ENCODE data around the gene FLNC. TPM values are rescaled to one million over a fixed set of nuclear protein-coding genes. Genes with fewer than 3 reads are reported as not detected.

Gene FLNC
- total and polyA plus RNA-seq, 9 of the 15 experiments (the other 6 are each of a cell fraction or from before 2014, with no cell fraction given), result 0.90 to 155 (median 28.8) TPM

DNA sequence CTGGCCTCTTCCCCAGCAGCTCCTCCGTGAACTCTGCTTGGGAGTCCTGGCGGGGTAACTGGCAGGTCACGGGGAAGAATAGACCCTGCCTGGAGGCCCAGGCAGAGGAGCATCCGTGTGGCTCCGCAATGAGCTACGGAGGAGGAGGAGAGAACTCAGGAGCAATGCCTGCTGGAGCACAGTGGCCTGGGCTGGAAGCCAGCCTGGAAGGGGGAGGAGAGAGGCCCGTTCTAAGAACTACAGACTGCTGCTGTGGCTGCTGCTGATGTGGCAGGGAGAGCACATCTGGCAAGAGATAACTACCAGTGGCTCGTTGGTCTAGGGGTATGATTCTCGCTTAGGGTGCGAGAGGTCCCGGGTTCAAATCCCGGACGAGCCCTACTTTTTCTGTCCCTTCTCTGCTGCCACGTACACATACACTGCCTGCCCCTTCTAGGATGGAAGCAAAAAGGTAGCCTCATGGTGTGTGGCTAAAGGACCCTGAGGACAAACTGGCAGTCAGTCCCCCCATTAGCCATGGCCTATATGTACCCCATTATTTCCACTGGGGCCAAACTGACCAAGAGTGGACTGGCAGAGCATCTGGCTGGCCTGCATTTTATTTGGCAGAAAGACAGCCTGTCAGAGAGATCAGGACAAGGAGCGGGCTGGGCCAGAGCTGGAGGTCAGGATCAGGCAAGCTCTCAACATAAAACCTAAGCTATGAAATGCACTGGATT is 46.9 kb upstream of the FLNC start (continued):
- TF ChIP-seq, protein P1, sequence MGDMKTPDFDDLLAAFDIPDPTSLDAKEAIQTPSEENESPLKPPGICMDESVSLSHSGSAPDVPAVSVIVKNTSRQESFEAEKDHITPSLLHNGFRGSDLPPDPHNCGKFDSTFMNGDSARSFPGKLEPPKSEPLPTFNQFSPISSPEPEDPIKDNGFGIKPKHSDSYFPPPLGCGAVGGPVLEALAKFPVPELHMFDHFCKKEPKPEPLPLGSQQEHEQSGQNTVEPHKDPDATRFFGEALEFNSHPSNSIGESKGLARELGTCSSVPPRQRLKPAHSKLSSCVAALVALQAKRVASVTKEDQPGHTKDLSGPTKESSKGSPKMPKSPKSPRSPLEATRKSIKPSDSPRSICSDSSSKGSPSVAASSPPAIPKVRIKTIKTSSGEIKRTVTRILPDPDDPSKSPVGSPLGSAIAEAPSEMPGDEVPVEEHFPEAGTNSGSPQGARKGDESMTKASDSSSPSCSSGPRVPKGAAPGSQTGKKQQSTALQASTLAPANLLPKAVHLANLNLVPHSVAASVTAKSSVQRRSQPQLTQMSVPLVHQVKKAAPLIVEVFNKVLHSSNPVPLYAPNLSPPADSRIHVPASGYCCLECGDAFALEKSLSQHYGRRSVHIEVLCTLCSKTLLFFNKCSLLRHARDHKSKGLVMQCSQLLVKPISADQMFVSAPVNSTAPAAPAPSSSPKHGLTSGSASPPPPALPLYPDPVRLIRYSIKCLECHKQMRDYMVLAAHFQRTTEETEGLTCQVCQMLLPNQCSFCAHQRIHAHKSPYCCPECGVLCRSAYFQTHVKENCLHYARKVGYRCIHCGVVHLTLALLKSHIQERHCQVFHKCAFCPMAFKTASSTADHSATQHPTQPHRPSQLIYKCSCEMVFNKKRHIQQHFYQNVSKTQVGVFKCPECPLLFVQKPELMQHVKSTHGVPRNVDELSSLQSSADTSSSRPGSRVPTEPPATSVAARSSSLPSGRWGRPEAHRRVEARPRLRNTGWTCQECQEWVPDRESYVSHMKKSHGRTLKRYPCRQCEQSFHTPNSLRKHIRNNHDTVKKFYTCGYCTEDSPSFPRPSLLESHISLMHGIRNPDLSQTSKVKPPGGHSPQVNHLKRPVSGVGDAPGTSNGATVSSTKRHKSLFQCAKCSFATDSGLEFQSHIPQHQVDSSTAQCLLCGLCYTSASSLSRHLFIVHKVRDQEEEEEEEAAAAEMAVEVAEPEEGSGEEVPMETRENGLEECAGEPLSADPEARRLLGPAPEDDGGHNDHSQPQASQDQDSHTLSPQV (IDR thresholded peaks at IDR 0.05), result peak; percentile 97
- TF ChIP-seq HMG20B (CRISPR knock-in tag; IDR thresholded peaks at IDR 0.05) (no peak), BDP1 (IDR thresholded peaks at IDR 0.05; ENCODE audit: insufficient read depth, insufficient read length) (peak; percentile 97), NBN (IDR thresholded peaks at IDR 0.05; ENCODE audit: low read depth) (peak; percentile 95), JUNB (CRISPR knock-in tag; conservative IDR thresholded peaks at IDR 0.05) (no peak), SREBF1 (IDR thresholded peaks at IDR 0.05; ENCODE audit: borderline replicate concordance, low read depth, low read length) (peak; percentile 68; the same call in 1 of the 2 replicates), JUN (IDR thresholded peaks at IDR 0.05; ENCODE audit: borderline replicate concordance, low read depth, low read length) (peak; percentile 47; the same call in 1 of the 2 replicates), JUN (CRISPR knock-in tag; IDR thresholded peaks at IDR 0.05; ENCODE audit: borderline replicate concordance) (0 out of 2 replicates have a peak, but pooled peaks have one; percentile 54), ATF1 (CRISPR knock-in tag; IDR thresholded peaks at IDR 0.05) (no peak), ATF1 (tag; IDR thresholded peaks at IDR 0.05) (peak; percentile 87), ZKSCAN1 (IDR thresholded peaks at IDR 0.05; ENCODE audit: low read depth, low read length) (peak; percentile 86; the same call in 1 of the 2 replicates), HMGN3 (IDR thresholded peaks at IDR 0.05; ENCODE audit: borderline replicate concordance, extremely low read depth, insufficient read length, low read depth, low read length) (no peak), SMAD4 (CRISPR knock-in tag; conservative IDR thresholded peaks at IDR 0.05) (peak; percentile 84), ZNF253 (CRISPR knock-in tag; conservative IDR thresholded peaks at IDR 0.05) (no peak; the same call in 1 of the 2 replicates)
- TF ChIP-seq, protein P2, sequence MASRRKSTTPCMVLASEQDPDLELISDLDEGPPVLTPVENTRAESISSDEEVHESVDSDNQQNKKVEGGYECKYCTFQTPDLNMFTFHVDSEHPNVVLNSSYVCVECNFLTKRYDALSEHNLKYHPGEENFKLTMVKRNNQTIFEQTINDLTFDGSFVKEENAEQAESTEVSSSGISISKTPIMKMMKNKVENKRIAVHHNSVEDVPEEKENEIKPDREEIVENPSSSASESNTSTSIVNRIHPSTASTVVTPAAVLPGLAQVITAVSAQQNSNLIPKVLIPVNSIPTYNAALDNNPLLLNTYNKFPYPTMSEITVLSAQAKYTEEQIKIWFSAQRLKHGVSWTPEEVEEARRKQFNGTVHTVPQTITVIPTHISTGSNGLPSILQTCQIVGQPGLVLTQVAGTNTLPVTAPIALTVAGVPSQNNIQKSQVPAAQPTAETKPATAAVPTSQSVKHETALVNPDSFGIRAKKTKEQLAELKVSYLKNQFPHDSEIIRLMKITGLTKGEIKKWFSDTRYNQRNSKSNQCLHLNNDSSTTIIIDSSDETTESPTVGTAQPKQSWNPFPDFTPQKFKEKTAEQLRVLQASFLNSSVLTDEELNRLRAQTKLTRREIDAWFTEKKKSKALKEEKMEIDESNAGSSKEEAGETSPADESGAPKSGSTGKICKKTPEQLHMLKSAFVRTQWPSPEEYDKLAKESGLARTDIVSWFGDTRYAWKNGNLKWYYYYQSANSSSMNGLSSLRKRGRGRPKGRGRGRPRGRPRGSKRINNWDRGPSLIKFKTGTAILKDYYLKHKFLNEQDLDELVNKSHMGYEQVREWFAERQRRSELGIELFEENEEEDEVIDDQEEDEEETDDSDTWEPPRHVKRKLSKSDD (conservative IDR thresholded peaks at IDR 0.05; ENCODE audit: low read length), result peak; percentile 78
- TF ChIP-seq, protein P3, sequence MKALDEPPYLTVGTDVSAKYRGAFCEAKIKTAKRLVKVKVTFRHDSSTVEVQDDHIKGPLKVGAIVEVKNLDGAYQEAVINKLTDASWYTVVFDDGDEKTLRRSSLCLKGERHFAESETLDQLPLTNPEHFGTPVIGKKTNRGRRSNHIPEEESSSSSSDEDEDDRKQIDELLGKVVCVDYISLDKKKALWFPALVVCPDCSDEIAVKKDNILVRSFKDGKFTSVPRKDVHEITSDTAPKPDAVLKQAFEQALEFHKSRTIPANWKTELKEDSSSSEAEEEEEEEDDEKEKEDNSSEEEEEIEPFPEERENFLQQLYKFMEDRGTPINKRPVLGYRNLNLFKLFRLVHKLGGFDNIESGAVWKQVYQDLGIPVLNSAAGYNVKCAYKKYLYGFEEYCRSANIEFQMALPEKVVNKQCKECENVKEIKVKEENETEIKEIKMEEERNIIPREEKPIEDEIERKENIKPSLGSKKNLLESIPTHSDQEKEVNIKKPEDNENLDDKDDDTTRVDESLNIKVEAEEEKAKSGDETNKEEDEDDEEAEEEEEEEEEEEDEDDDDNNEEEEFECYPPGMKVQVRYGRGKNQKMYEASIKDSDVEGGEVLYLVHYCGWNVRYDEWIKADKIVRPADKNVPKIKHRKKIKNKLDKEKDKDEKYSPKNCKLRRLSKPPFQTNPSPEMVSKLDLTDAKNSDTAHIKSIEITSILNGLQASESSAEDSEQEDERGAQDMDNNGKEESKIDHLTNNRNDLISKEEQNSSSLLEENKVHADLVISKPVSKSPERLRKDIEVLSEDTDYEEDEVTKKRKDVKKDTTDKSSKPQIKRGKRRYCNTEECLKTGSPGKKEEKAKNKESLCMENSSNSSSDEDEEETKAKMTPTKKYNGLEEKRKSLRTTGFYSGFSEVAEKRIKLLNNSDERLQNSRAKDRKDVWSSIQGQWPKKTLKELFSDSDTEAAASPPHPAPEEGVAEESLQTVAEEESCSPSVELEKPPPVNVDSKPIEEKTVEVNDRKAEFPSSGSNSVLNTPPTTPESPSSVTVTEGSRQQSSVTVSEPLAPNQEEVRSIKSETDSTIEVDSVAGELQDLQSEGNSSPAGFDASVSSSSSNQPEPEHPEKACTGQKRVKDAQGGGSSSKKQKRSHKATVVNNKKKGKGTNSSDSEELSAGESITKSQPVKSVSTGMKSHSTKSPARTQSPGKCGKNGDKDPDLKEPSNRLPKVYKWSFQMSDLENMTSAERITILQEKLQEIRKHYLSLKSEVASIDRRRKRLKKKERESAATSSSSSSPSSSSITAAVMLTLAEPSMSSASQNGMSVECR (CRISPR knock-in tag; IDR thresholded peaks at IDR 0.05), result peak; percentile 75; the same call in 1 of the 2 replicates
